AG10803 (cell line): ENCODE data around the gene PHYKPL.

Experiments used
- DNase-seq: peaks from one replicate; pipeline ENCODE4 v3.0.0; 2010; ENCODE audit warnings: low read depth
- H3K4me3 ChIP-seq: 2 replicates; pipeline ENCODE4 v1.5.1; 2011; ENCODE audit warnings: mild to moderate bottlenecking, low read length, control low read depth
- TF ChIP-seq, protein P1 (sequence below): conservative IDR thresholded peaks from 2 replicates; pipeline ENCODE4 v1.5.1; 2011; ENCODE audit warnings: mild to moderate bottlenecking, low read length, control low read depth, inconsistent platforms

Gene PHYKPL

DNA sequence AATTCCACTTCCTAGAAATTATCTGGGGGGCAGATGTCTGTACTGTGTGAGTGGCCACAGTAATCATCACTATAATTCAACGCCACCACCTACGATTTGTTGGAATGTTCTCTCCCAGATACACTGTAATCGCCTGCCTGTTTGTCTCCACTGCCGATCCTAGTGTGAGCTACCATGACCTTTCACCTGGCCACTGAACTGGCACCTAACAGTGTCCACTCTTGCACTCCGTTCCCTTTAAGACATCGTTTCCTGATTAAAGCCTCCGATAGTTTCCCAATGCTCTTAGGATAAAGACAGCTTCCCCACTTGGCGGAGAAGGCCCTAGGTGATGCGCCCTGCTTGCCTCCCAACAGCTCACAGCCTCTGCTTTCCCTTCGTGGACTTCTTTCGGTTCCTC, 4.0 kb downstream of the PHYKPL start:
- no peak overlapping the region for H3K4me3 ChIP-seq
- DNase-seq = no peak
- TF ChIP-seq, protein P1, sequence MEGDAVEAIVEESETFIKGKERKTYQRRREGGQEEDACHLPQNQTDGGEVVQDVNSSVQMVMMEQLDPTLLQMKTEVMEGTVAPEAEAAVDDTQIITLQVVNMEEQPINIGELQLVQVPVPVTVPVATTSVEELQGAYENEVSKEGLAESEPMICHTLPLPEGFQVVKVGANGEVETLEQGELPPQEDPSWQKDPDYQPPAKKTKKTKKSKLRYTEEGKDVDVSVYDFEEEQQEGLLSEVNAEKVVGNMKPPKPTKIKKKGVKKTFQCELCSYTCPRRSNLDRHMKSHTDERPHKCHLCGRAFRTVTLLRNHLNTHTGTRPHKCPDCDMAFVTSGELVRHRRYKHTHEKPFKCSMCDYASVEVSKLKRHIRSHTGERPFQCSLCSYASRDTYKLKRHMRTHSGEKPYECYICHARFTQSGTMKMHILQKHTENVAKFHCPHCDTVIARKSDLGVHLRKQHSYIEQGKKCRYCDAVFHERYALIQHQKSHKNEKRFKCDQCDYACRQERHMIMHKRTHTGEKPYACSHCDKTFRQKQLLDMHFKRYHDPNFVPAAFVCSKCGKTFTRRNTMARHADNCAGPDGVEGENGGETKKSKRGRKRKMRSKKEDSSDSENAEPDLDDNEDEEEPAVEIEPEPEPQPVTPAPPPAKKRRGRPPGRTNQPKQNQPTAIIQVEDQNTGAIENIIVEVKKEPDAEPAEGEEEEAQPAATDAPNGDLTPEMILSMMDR = no peak

DNA sequence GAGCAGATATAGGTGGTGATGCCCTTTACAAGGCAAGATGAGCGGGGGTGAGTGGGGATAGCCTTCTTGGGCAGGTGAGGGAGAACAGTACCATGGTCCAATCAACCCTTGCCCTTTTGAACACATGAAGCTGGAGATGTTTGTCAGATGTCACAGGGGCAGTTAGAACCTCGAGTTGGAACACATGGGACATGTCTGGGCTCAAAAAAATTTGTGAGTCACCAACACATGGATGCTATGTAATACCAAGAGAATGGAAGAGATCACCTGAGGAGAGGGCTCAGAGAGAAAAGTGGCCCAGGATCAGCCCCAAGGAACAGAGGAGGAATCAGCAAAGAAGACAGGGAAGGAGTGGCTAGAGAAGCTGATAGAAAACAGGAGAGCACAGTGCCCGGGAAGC, 4.7 kb downstream of the PHYKPL start:
- TF ChIP-seq, protein P1 = no peak
- no peak for DNase-seq
- H3K4me3 ChIP-seq = no peak overlapping the region

GRCh38 chr5:178227138-178227659, 5.4 kb downstream of the PHYKPL start:
- no peak overlapping the region for H3K4me3 ChIP-seq
- DNase-seq = no peak
- TF ChIP-seq, protein P1 = no peak

- TF ChIP-seq, protein P1 = no peak
- no peak overlapping the region for H3K4me3 ChIP-seq
- no peak for DNase-seq
These were observed 7.4 kb downstream of the PHYKPL start for GRCh38 chr5:178225174-178225573.

DNA sequence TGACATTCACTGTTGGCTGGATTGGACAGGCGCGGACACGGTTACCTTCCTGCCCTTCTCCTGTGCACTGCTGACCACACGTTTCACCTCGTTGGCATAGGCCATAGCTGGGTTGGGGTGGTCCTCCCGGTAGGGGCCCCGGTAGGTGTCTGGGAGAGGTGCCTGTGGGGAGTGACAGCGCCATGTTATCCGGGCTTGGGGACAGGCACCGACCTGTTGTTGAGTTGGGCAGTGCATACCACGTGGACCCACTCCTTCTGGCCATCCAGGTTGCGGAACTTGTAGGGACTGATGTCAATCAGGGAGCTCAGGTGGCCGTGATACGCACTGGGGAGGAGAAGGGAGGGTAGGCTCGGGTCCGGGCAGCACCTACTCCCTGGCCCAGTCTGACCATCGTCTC, 8.2 kb downstream of the PHYKPL start:
- TF ChIP-seq, protein P1 = no peak
- no peak overlapping the region for H3K4me3 ChIP-seq
- no peak for DNase-seq

DNA sequence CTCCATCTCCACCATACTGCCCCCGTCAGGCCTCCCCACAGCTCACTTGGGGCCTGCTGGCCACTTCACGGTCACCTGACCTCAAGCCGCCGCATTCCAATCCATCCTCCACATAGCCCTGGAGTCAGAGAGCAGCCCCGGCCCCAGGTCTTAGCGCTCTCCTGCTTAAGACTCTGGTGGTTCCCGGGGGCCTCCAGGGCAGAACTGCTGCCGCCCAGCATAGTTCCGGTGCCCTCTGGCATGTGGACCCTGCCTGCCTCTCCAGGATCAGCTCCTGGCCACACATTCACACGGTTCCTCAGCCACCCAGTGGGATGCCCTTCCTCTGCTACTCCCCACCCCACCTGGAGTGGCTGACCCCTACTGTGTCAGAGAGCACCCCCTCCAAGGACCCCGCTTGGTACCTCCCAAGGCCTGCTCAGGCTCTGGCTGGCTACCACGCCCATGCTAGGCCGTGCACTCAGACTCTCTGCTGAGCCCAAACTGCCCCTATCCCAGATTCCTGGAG, 8.7 kb downstream of the PHYKPL start:
- TF ChIP-seq, protein P1 = no peak
- DNase-seq = no peak
- H3K4me3 ChIP-seq = no peak overlapping the region

GRCh38 chr5:178223196-178223773, 9.3 kb downstream of the PHYKPL start:
- no peak for DNase-seq
- TF ChIP-seq, protein P1 = no peak
- no peak overlapping the region for H3K4me3 ChIP-seq
